ENCODE data around the gene NPFF. TPM values are rescaled to one million over a fixed set of nuclear protein-coding genes. Genes with fewer than 3 reads are reported as not detected.

NPFF gene
- total RNA-seq, 1 experiment from 2014 or later: not detected

GRCh38 chr12:53461059-53461458 lies 46.2 kb downstream of the NPFF start:
- Mint-ChIP-seq H3K36me3 (ENCODE audit: insufficient read depth, unreplicated experiment) (peaks cover 83% of the 10 kb centered on the region), H3K4me3 (ENCODE audit: low read depth, unreplicated experiment) (no peak overlapping the region), H3K27me3 (ENCODE audit: unreplicated experiment) (no peaks in the 10 kb centered on the region), H3K9me3 (ENCODE audit: low read depth, unreplicated experiment) (no peaks in the 10 kb centered on the region), H3K4me1 (ENCODE audit: low read depth, unreplicated experiment) (peaks cover 8% of the 10 kb centered on the region), H3K27ac (ENCODE audit: unreplicated experiment) (no peak overlapping the region)
- CTCF ChIA-PET: no interaction called here
- intact Hi-C loops (cut with micrococcal nuclease; ENCODE audit: unreplicated experiment): no loop called here
- no peak for DNase-seq
- BruUV-seq (replicated peaks): no TSS peak
- no peak for TF ChIP-seq CTCF (IDR thresholded peaks at IDR 0.05; ENCODE audit: unreplicated experiment)

- no peak for DNase-seq
- H3K27ac Mint-ChIP-seq (ENCODE audit: unreplicated experiment): no peak overlapping the region
- intact Hi-C loops (cut with micrococcal nuclease; ENCODE audit: unreplicated experiment): no loop called here
These were observed 48.2 kb downstream of the NPFF start for GRCh38 chr12:53459097-53459496.

More at GRCh38 chr12:53459097-53459496, 48.2 kb downstream of the NPFF start:
- CTCF ChIA-PET: no interaction called here
- Mint-ChIP-seq H3K4me3 (ENCODE audit: low read depth, unreplicated experiment) (no peak overlapping the region), H3K27me3 (ENCODE audit: unreplicated experiment) (no peaks in the 10 kb centered on the region), H3K36me3 (ENCODE audit: insufficient read depth, unreplicated experiment) (peaks cover 83% of the 10 kb centered on the region), H3K9me3 (ENCODE audit: low read depth, unreplicated experiment) (no peaks in the 10 kb centered on the region), H3K4me1 (ENCODE audit: low read depth, unreplicated experiment) (peaks cover 8% of the 10 kb centered on the region)
- BruUV-seq (replicated peaks): no TSS peak
- TF ChIP-seq CTCF (IDR thresholded peaks at IDR 0.05; ENCODE audit: unreplicated experiment): no peak

Other genes starting within 250 kb of the NPFF start
- 24.3 and 31.1 TPM in 2 replicates for gene ESPL1, start 239.2 kb downstream of the NPFF start, total RNA-seq (2022)
- 178 and 185 TPM in 2 replicates for gene PFDN5, start 211.9 kb downstream of the NPFF start, total RNA-seq (2022)
- gene MYG1, start 207.8 kb downstream of the NPFF start, total RNA-seq (2022): 29.7 and 32.4 TPM in 2 replicates
- 31.0 and 33.6 TPM in 2 replicates for gene AAAS, start 185.9 kb downstream of the NPFF start, total RNA-seq (2022)
- not detected in 2 replicates for gene SP7, start 171.1 kb downstream of the NPFF start, total RNA-seq (2022)
- 52.5 and 58.0 TPM in 2 replicates for gene SP1, start 127.3 kb downstream of the NPFF start, total RNA-seq (2022)
- gene AMHR2, start 83.6 kb downstream of the NPFF start, total RNA-seq (2022): not detected in 2 replicates
- 151 and 184 TPM in 2 replicates for gene PRR13, start 65.8 kb downstream of the NPFF start, total RNA-seq (2022)
- gene PCBP2, start 55.4 kb downstream of the NPFF start, total RNA-seq (2022): 464 and 528 TPM in 2 replicates
- 4.6 and 5.8 TPM in 2 replicates for gene MAP3K12, start 8.0 kb downstream of the NPFF start, total RNA-seq (2022)
- gene TARBP2, start 6.2 kb downstream of the NPFF start, total RNA-seq (2022): 20.7 and 21.8 TPM in 2 replicates
- gene ATF7, start 118.9 kb upstream of the NPFF start, total RNA-seq (2022): 18.0 and 24.9 TPM in 2 replicates
- 169 and 173 TPM in 2 replicates for gene ATP5MC2, start 168.6 kb upstream of the NPFF start, total RNA-seq (2022)
- gene CALCOCO1, start 220.0 kb upstream of the NPFF start, total RNA-seq (2022): 42.1 and 44.4 TPM in 2 replicates
- not detected in 2 replicates for gene CISTR, start 244.5 kb upstream of the NPFF start, total RNA-seq (2022)

Data from Calu3 (cell line).